ENCODE measurements around the gene ZNF735.
"Not testable (repeated sequence)": the region's sequence is repeated elsewhere in the genome, so short reads cannot be mapped to it uniquely, and the experiment has no call there.

Gene ZNF735

DNA sequence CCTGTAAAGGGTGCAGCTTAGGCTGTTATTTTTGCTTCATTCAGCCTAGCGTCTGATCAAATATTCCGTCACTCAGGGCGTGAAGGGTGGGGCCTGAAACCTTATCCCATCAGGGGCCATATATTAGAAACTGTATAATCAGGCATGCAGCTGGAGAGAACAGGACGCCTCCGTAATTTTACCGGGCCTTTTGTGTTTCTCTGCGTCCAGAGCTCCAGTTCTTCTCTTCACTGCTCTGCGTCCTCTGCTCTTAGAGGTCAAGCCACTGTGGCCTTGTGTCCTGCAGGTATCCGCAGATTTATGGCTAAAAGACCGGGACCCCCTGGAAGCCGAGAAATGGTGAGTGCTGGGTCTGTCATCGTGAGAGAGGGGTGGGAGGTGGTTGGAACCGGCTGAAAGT, at the start of gene ZNF735:
Gene ZNF735, plus strand, starts transcription at position 301 of the 400 bp plus-strand sequence. Its CDS starts 0 bp downstream, at position 301.
- DNase-seq = no peak

DNA sequence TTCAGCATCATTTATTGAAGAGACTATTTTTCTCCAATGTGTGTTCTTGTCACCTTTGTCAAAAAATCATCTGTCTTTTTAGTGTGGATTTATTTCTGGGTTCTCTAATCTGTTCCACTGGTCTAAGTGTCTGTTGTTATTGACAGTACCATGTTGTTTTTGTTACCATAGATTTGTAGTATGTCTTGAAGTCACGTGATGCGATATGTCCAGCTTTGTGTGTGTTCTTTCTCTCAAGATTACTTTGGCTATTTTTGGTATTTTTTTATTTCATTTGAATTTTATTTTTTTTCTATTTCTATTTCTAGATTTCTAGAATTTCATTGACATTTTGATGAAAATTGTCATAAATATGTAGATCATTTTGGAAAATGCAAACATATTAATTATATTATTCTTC, 36.0 kb upstream of the ZNF735 start:
- not testable (repeated sequence) for DNase-seq

DNA sequence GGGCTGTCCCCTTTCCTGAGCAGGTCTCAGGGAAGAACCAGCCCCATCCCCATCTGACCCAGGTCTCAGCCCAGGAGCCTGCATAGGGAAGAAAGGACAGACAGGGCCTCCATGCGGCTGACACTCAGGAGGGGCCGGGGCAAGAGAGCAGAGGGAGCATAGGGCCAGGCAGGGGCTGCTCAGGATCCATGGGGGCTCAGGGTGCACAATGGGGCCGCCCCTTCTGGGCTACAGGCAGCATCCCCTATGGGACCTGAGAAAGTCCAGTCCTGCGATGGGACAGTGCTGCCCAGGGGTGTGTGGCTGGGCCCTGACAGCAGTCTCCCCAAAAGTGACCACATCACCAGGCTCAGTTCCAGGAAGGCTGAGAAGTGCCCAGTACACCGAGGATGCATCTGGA, 32.7 kb upstream of the ZNF735 start:
- no peak for DNase-seq

DNA sequence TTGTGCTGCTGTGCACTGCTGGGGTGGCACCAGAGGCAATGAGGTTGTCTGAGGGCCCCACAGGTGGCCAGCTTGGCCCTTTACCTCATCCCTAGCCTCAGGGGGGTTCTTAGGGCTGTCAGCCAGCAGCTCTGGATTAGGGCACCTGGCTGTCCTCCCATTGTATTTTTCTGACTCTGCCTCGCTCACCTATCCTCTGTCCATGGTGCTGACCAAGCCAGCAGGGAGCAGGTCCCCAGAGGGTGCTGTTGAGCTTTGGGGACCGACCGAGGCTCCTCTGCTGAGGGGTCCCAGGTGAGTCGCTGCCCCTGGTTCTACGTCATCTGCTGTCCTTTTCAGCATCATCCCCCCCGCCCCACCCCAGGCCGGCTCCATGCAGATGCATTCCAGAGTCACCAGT, 32.1 kb upstream of the ZNF735 start:
- DNase-seq = no peak

DNA sequence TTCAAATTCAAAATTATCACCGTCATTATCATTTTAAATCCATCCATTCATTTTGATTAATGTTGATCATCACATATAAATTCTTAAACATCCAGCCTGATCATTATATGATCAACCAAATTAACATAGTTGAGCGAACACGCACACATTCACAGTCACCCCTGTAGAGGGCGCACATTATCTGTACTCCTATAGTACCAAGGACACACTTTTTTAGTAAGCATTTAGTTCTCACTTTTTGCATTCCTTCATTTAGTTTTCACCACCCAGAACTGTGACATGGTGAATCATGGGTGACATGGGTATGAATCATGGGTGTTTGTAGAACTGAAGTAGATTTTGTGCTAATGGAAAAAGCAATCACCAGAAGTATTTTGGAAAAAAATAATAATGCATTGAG, 26.0 kb upstream of the ZNF735 start:
- DNase-seq = no peak

DNA sequence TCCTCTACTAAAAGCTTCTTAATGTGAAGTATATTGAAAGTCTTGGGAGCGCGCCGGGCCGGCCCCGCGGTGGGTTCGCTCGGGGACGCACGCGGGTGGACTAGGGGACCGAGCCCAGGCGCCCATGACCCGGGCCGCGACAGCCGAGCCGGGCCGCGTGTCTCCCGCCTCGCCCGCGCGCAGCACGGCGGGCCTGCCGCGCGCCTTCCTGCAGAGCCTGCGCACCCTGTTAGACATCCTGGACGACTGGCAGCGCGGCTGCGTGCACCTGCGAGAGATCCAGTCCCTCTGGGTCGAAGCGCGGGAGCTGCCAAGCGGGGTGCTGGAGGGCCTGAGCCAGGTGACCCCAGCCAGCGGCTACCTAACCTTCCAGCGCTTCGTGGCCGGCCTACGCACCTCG, 25.4 kb upstream of the ZNF735 start:
- no peak for DNase-seq

DNA sequence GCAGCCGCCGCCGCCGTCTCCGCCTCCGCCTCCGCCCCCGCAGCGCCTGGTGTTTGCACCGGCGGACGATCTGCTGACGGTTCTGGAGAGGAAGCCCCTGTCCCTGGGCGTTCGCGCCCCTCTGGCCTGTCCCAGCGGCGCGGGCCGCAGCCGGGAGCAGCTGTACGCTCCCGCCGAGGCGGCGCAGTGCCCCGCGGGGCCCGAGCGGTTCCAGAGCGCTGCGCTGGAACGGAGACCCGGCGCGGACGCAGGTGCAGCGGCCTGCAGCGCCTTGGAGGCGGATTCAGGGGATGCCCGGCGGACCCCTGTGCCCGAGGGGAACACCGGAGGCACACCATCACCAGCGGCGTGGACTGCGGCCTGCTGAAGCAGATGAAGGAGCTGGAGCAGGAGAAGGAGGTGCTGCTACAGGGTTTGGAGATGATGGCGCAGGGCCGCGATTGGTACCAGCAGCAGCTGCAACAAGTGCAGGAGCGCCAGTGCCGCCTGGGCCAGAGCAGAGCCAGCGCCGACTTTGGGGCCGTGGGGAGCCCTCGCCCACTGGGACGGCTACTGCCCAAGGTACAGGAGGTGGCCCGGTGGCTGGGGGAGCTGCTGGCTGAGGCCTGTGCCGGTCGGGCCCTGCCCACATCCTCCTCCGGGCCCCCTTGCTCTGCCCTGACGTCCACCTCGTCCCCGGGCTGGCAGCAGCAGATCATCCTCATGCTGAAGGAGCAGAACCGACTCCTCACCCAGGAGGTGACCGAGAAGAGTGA, 24.8 kb upstream of the ZNF735 start:
- no peak for DNase-seq

DNA sequence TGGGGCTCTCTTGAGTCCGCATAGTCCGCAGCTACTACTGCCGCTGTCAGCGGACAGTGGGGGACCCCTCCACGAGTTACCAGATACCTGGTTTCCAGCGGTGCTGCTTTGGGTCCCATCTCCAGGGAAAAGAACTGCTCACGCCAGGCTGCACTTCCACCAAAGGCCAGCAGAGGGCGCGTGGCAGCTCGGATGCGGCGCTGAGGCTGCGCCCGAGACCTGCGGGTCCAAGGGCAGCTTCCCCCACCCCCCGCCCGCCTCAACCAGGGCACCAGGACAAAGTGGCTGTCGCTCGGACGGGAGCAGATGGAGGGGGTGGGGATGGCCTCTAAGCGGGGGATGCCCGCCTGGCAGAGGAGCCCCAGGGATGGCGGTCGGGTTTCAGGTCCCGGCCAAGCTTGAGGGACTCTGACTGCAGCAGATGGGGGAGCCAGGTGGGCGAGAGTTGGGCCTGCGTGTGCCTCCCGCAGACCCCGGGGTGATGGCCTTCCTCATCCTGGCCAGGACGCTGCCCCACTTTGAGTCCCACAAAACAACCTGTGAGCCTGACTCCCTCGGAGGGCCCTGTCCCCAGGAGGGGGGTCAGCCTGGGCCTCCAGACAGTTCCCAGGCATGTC, 23.8 kb upstream of the ZNF735 start:
- no peak for DNase-seq

DNA sequence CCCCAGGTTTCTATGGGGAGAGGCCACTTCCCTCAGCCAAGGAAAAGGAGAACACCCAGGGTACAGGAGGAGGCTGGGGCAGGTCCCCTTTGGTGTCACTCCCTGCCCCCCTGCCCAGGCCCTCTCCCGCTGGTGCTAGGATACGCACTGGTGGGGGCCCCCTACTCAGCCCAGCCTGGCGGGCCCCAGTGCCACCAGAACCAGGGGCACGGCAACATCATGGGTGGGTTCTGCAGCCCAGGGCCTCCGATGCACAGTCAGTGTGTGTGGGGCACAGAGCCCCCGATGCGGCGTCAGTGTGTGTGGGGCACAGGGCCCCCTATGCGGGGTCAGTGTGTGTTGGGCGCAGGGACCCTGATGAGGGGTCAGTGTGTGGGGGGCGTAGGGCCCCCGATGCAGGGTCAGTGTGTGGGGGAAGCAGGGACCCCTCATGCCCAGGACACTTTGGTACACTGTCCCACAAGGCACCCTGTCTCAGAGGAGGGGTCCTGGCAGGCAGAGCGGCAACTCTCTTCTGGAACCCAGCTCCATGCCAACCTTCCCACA, 23.1 kb upstream of the ZNF735 start:
- no peak for DNase-seq

DNA sequence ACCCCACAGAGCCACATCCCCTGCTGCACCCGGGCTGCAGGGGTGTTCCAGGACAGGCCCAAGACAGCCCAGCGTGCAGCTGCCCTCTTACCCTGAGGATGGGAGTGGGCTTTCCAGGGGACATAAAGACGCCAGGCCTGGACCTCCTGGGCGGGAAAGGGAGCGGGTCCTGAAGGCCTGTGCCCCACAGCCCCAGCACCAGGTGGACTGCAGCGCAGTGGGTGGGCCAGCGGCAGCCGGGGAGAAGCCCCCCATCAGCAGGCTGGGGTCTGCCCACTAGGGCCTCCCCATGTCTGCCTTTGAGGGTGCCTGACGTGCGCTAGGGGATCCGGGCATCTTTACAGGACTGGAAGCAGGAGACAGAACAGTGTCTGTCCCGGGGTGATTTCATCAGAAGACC, 22.6 kb upstream of the ZNF735 start:
- DNase-seq = no peak

DNA sequence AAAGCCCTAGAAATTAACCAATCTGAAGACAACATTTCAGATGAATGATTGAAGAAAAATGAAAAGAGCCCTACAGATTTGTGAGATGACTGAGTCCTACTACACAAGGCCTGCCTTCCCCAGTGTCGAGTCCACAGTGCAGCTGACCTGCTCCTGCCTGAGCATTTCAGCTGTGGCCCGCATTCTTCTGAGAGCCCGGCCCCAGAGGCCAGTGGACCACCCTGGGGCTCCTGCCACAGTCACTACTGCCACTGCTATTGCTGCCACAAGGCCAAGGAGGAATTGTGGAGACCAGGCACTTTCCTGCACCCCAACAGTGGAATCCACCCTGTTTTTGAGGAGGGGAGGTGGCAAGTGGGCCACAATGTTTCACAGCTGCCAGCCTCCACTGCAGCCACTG, 19.6 kb upstream of the ZNF735 start:
- DNase-seq = no peak

DNA sequence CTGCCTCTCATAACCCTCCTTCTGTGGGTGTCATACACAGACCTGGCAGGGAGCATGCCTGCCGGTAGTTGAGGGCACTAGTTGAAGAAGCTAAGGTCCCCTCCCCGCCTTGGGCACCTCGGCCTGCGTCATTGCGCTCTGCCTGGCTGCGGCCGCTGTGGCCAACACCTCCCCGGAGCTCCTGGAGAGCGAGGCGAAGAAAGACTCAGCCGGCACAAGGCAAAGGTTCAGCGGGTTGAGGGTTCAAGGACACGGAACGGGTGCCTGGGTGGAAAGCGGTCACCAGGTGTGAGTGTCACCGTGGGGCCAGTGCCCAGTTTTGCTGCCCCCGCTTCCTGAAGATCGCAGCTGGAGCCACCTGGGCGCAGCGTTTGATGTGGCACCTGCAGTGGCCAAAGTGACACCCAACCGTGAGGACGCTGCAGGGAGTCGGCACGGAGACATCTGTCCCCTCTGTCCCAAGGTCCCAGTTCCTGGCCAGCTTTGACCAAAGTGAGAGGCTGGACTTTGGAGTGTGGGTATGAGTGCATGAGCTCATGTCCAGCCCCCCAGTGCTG, 14.8 kb upstream of the ZNF735 start:
- no peak for DNase-seq

DNA sequence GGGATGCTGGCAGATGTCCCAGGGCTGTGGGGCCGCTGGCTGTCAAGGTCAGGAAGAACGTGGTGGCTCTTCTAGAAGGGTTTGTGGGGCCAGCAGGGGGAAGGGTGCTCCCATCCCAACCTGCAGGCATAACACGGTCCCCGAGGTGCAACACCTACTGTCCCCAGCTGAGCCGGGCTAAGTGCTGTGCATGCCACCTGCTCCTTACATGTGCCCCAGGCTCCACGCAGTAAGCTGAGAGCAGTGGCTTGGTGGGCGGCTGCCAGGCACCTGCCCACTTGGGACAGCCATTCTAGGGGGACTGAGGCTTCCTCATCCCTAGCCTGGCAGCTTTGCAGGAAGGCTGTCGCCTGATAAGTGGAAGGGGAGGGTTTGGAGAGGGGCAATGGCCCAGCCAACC, 14.2 kb upstream of the ZNF735 start:
- DNase-seq = no peak

DNA sequence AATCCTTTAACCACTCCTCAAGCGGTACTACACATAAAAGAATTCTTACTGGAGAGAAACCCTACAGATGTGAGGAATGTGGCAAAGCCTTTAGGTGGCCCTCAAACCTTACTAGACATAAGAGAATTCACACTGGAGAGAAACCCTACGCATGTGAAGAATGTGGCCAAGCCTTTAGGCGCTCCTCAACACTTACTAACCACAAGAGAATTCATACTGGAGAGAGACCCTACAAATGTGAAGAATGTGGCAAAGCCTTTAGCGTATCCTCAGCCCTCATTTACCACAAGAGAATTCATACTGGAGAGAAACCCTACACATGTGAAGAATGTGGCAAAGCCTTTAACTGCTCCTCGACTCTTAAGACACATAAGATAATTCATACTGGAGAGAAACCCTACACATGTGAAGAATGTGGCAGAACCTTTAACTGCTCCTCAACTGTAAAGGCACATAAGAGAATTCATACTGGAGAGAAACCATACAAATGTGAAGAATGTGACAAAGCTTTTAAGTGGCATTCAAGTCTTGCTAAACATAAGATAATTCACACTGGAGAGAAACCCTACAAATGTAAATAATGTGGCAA, 12.8 kb downstream of the ZNF735 start:
- DNase-seq = not testable (repeated sequence)

DNA sequence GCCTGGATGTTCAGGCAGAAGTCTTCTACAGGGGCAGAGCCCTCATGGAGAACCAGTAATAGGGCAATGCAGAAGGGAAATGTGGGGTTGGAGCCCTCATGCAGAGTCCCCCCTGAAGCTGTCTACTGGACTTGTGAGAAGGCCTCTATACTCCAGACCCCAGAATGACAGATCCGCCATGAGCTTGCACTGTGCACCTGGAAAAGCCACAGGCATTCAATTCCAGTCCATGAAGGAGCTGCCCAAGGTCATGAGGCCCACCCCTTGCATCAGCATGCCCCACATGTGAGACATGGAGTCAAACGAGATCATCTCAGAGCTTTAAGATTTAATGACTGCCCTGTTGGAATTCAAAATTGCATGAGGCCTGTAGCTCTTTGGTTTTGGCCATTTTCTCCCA, 16.4 kb downstream of the ZNF735 start:
- DNase-seq = no peak

DNA sequence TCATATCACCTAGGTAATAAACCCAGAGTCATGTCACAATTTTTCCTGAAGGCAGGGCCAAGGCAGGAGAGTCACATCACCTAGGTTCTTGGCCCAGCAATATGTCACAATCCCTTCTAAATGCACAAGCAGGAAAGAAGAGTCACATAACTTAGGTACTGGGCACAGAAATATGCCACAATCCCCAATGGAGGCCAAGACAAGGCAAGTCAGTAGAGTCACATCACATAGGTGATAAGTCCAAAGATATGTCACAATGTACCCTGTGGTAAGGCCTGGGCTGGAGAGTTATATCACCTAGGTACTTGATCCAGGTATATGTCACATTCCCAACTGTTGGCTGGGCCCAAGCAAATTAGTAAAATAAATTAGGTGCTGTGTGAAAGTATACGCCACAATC, 21.2 kb downstream of the ZNF735 start, which contains the start of gene ZNF679:
Gene ZNF679, plus strand, starts transcription at position 301 of the 400 bp plus-strand sequence. CDS start 20,644 bp downstream, outside the sequence.
- not testable (repeated sequence) for DNase-seq

DNA sequence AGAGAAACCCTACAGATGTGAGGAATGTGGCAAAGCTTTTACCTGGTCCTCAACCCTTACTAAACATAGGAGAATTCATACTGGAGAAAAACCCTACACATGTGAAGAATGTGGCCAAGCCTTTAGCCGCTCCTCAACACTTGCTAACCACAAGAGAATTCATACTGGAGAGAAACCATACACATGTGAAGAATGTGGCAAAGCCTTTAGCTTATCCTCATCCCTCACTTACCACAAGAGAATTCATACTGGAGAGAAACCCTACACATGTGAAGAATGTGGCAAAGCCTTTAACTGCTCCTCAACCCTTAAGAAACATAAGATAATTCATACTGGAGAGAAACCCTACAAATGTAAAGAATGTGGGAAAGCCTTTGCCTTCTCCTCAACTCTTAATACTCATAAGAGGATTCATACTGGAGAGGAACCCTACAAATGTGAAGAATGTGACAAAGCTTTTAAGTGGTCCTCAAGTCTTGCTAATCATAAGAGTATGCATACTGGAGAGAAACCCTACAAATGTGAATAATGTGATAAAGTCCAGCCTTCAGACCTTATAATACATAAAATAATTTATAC, 59.4 kb downstream of the ZNF735 start:
- no peak for DNase-seq

Measured in NCI-H345 (cell line).